Activated CD8-positive, alpha-beta memory T cell treated with anti-CD3 and anti-CD28 coated beads for 1 hour (primary cell): Measurements from ENCODE around the gene CUX1.

Experiments
- DNase-seq, 2 donors: peaks; one replicate each; pipeline ENCODE4 v3.0.0-alpha.2; 2020; ENCODE audit warnings: low read depth in 1 of 2; ENCODE audit errors: extremely low read depth in 1 of 2

CUX1 gene

GRCh38 chr7:101952355-101953247 is 135.2 kb downstream of the CUX1 start:
- no peak for DNase-seq

GRCh38 chr7:101953248-101953819 is 135.9 kb downstream of the CUX1 start:
- no peak for DNase-seq

- no peak for DNase-seq
Observed at GRCh38 chr7:101954499-101954898, 137.1 kb downstream of the CUX1 start.

GRCh38 chr7:101956130-101956529 is 138.7 kb downstream of the CUX1 start:
- no peak for DNase-seq

- no peak for DNase-seq
Observed at GRCh38 chr7:101957744-101958525, 140.5 kb downstream of the CUX1 start.

- DNase-seq, result no peak
Observed at GRCh38 chr7:101959342-101959741, 141.9 kb downstream of the CUX1 start.

- no peak for DNase-seq
Observed at GRCh38 chr7:101959829-101960228, 142.4 kb downstream of the CUX1 start.

- DNase-seq, result no peak
Observed at GRCh38 chr7:101960323-101960722, 142.9 kb downstream of the CUX1 start.

GRCh38 chr7:101960985-101961708 is 143.7 kb downstream of the CUX1 start:
- no peak for DNase-seq

- no peak for DNase-seq
Observed at GRCh38 chr7:101961811-101962210, 144.4 kb downstream of the CUX1 start.

- no peak for DNase-seq
Observed at GRCh38 chr7:101963693-101964092, 146.3 kb downstream of the CUX1 start.

GRCh38 chr7:101964680-101965452 is 147.4 kb downstream of the CUX1 start:
- no peak for DNase-seq

- DNase-seq, result no peak
Observed at GRCh38 chr7:101968720-101969466, 151.5 kb downstream of the CUX1 start.

GRCh38 chr7:101969997-101970585 is 152.7 kb downstream of the CUX1 start:
- no peak for DNase-seq

GRCh38 chr7:101970801-101971200 is 153.4 kb downstream of the CUX1 start:
- no peak for DNase-seq

- no peak for DNase-seq
Observed at GRCh38 chr7:101971457-101971856, 154.0 kb downstream of the CUX1 start.

- DNase-seq, result no peak
Observed at GRCh38 chr7:101972627-101973026, 155.2 kb downstream of the CUX1 start.

- no peak for DNase-seq
Observed at GRCh38 chr7:101973130-101973529, 155.7 kb downstream of the CUX1 start.

- DNase-seq, result no peak
Observed at GRCh38 chr7:101974393-101974792, 157.0 kb downstream of the CUX1 start.
